Spleen (tissue), 7 donors: ENCODE data around the gene LRRC49.

Experiments
- POLR2A ChIP-seq, 3 donors: fragments of 450-650 bp; IDR thresholded peaks; one replicate each; pipeline ENCODE4 v1.5.1; 2017; ENCODE audit warnings: antibody characterized with exemption in 3 of 3, mild to moderate bottlenecking in 1 of 3
- POLR2AphosphoS5 ChIP-seq, 3 donors: sonication (generic); formaldehyde crosslinking; IDR thresholded peaks; one replicate each; pipeline ENCODE4 v1.5.1; 2017; ENCODE audit warnings: antibody characterized with exemption in 3 of 3
- TF ChIP-seq, protein P1 (sequence below), 11 experiments: fragments of 200-600 bp in 7 of 11; fragments of 450-650 bp in 4 of 11; sonication (generic) in 4 of 11; IDR thresholded peaks in 8 of 11; conservative IDR thresholded peaks in 3 of 11; 1 replicate in 7 of 11; 2 replicates in 4 of 11; pipeline versions ENCODE4 v1.4.0 to v1.8.0; 2016 to 2021; ENCODE audit warnings: antibody characterized with exemption in 11 of 11, inconsistent platforms in 4 of 11, mild to moderate bottlenecking in 1 of 11
- donor health status: DM: no; HTN: no; CAD: no; lungs with moderate emphysema.
- donor health status: DM: no; HTN: no; CAD: no.
- donor health status: DM: no; HTN: no; CAD: no.

DNA sequence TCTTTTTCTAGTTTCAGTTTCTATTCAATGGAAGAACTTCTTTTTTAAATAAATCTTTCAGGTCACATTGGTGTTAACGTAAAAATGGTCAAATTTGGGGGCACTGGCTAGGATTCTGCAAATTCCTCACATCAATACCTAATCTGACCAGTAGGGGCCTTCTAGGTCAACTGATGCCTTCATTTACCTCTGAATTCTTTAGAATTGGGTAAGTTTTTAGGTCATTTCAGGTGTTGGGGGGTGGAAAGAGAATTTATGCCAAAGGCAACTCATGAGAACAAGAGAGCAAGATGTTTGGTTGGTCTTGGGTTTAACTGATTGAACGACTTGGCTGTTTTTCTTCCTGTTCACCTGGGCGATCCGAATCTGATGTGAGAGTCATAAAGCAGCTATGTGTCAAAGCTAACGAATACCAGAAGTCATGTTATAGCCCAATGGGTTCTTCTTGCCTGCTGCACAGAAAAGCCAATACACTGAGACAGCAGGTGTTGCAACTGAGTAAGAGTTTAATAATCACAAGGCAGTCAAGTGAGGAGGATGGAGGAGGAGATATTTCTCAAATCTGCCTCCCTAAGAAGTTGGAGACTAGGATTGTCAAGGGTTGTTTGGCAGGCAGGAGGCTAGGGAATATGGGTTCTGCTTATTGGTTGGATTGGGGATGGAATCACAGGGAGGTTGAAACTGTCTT, 15.3 kb downstream of the LRRC49 start:
- TF ChIP-seq, protein P1, sequence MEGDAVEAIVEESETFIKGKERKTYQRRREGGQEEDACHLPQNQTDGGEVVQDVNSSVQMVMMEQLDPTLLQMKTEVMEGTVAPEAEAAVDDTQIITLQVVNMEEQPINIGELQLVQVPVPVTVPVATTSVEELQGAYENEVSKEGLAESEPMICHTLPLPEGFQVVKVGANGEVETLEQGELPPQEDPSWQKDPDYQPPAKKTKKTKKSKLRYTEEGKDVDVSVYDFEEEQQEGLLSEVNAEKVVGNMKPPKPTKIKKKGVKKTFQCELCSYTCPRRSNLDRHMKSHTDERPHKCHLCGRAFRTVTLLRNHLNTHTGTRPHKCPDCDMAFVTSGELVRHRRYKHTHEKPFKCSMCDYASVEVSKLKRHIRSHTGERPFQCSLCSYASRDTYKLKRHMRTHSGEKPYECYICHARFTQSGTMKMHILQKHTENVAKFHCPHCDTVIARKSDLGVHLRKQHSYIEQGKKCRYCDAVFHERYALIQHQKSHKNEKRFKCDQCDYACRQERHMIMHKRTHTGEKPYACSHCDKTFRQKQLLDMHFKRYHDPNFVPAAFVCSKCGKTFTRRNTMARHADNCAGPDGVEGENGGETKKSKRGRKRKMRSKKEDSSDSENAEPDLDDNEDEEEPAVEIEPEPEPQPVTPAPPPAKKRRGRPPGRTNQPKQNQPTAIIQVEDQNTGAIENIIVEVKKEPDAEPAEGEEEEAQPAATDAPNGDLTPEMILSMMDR (IDR thresholded peaks at IDR 0.05 in 8 of 11, conservative IDR thresholded peaks at IDR 0.05 in 3 of 11), result no peak
- no peak for TF ChIP-seq POLR2AphosphoS5 (IDR thresholded peaks at IDR 0.05)
- TF ChIP-seq POLR2A (IDR thresholded peaks at IDR 0.05), result no peak
